HL-60 (cell line): ENCODE measurements around the gene TMEM150B.

ENCODE experiments used
- DNase-seq, 2 experiments: peaks; one replicate each; pipeline ENCODE4 v3.0.0-alpha.2; 2010 to 2020; ENCODE audit warnings: low read depth in 1 of 2, low spot score in 1 of 2
- H3K27ac ChIP-seq: fragments of 250-450 bp; sonication (Bioruptor Pico); replicated peaks from 2 replicates; pipeline ENCODE4 v1.5.1; 2020; ENCODE audit warnings: mild to moderate bottlenecking, moderate library complexity
- H3K27me3 ChIP-seq: fragments of 250-450 bp; sonication (Bioruptor Pico); 2 replicates; pipeline ENCODE4 v1.5.1; 2021; ENCODE audit warnings: mild to moderate bottlenecking, moderate library complexity; ENCODE audit not compliant: insufficient read depth, poor library complexity, severe bottlenecking
- H3K4me3 ChIP-seq: replicated peaks from 2 replicates; pipeline ENCODE4 v1.5.1; 2011; ENCODE audit warnings: mild to moderate bottlenecking, control low read depth, low read length; ENCODE audit not compliant: insufficient read depth
- GABPA ChIP-seq: IDR thresholded peaks from 2 replicates; pipeline ENCODE4 v1.6.1; 2012; ENCODE audit warnings: low read depth
- POLR2AphosphoS5 ChIP-seq: IDR thresholded peaks from 2 replicates; pipeline ENCODE4 v1.6.1; 2012; ENCODE audit warnings: low read depth
- SPI1 ChIP-seq: IDR thresholded peaks from 2 replicates; pipeline ENCODE4 v1.6.1; 2012; ENCODE audit warnings: low read depth, mild to moderate bottlenecking, borderline replicate concordance
- TF ChIP-seq, protein P1 (sequence below): IDR thresholded peaks from one replicate; pipeline ENCODE4 v1.5.1; 2011; ENCODE audit warnings: low read length, control low read depth, inconsistent platforms; ENCODE audit not compliant: insufficient read depth
- TF ChIP-seq, protein P2 (sequence below): IDR thresholded peaks from 2 replicates; pipeline ENCODE4 v1.6.1; 2012; ENCODE audit warnings: low read depth; ENCODE audit not compliant: insufficient replicate concordance

TMEM150B gene

GRCh38 chr19:55346725-55347441, 21.7 kb upstream of the TMEM150B start:
- no peaks in the 10 kb centered on the region for H3K27me3 ChIP-seq
- no peak overlapping the region for H3K27ac ChIP-seq
- DNase-seq, result no peak
- TF ChIP-seq, protein P1, sequence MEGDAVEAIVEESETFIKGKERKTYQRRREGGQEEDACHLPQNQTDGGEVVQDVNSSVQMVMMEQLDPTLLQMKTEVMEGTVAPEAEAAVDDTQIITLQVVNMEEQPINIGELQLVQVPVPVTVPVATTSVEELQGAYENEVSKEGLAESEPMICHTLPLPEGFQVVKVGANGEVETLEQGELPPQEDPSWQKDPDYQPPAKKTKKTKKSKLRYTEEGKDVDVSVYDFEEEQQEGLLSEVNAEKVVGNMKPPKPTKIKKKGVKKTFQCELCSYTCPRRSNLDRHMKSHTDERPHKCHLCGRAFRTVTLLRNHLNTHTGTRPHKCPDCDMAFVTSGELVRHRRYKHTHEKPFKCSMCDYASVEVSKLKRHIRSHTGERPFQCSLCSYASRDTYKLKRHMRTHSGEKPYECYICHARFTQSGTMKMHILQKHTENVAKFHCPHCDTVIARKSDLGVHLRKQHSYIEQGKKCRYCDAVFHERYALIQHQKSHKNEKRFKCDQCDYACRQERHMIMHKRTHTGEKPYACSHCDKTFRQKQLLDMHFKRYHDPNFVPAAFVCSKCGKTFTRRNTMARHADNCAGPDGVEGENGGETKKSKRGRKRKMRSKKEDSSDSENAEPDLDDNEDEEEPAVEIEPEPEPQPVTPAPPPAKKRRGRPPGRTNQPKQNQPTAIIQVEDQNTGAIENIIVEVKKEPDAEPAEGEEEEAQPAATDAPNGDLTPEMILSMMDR, result no peak
- TF ChIP-seq POLR2AphosphoS5 (no peak), GABPA (no peak), SPI1 (no peak)
- TF ChIP-seq, protein P2, sequence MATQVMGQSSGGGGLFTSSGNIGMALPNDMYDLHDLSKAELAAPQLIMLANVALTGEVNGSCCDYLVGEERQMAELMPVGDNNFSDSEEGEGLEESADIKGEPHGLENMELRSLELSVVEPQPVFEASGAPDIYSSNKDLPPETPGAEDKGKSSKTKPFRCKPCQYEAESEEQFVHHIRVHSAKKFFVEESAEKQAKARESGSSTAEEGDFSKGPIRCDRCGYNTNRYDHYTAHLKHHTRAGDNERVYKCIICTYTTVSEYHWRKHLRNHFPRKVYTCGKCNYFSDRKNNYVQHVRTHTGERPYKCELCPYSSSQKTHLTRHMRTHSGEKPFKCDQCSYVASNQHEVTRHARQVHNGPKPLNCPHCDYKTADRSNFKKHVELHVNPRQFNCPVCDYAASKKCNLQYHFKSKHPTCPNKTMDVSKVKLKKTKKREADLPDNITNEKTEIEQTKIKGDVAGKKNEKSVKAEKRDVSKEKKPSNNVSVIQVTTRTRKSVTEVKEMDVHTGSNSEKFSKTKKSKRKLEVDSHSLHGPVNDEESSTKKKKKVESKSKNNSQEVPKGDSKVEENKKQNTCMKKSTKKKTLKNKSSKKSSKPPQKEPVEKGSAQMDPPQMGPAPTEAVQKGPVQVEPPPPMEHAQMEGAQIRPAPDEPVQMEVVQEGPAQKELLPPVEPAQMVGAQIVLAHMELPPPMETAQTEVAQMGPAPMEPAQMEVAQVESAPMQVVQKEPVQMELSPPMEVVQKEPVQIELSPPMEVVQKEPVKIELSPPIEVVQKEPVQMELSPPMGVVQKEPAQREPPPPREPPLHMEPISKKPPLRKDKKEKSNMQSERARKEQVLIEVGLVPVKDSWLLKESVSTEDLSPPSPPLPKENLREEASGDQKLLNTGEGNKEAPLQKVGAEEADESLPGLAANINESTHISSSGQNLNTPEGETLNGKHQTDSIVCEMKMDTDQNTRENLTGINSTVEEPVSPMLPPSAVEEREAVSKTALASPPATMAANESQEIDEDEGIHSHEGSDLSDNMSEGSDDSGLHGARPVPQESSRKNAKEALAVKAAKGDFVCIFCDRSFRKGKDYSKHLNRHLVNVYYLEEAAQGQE, result no peak
- H3K4me3 ChIP-seq, result no peak overlapping the region

- Histone ChIP-seq H3K27ac (no peak overlapping the region), H3K4me3 (no peak overlapping the region), H3K27me3 (no peaks in the 10 kb centered on the region)
- TF ChIP-seq, protein P2, result no peak
- TF ChIP-seq SPI1 (no peak), GABPA (no peak), POLR2AphosphoS5 (no peak)
- TF ChIP-seq, protein P1, result no peak
- no peak for DNase-seq
These were observed 20.9 kb upstream of the TMEM150B start for GRCh38 chr19:55345818-55346724.

DNA sequence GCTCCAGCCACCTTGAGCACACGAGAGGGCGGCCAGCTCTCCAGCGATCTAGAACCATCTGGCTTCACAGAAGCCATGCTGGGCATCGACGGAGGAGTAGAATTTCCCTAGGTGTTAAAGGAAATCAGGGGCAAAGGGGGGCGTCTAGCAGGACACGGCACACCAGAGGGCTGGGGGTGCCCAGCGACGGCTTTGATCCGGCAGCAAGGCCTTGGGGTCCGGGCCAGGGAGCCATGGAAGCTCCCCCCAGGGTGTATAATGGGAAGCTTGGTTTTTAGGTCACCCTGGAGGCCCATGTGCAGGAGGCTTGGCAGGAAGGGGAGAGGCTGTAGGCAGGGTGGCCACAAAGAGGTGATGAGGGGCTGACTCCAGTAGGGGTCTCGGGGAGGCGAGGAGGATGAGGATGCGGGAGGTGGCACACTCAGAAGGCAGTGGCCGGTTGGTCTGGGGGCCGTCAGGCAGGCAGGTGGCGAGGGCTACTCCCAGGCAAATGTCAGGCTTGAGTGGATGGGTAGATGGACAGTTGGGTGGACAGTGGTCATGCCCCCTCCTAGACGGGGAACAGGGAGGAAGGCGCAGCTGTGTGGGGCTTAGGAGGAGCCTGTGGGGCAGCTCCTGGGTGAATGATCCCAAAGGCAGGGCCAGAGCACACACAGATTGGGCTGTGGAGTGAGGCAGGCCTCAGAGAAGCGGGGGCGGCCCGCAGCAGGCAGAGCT, 20.1 kb upstream of the TMEM150B start:
- Histone ChIP-seq H3K27ac (no peak overlapping the region), H3K4me3 (no peak overlapping the region), H3K27me3 (no peaks in the 10 kb centered on the region)
- DNase-seq, result no peak
- no peak for TF ChIP-seq POLR2AphosphoS5
- TF ChIP-seq, protein P2, result no peak
- TF ChIP-seq GABPA, result no peak
- TF ChIP-seq, protein P1, result no peak
- no peak for TF ChIP-seq SPI1
